ENCODE results near the gene TMEM203. TPM values are rescaled to one million over a fixed set of nuclear protein-coding genes. Genes with fewer than 3 reads are reported as not detected.
A peak's percentile ranks its signal among the peaks of the same experiment; 100 is the strongest.

The TMEM203 gene
- total RNA-seq, 1 donor from 2014 or later: 37.6 TPM

- no peak for DNase-seq (ENCODE audit: low spot score)
These were observed 14.4 kb upstream of the TMEM203 start for GRCh38 chr9:137219757-137220316.

- DNase-seq (ENCODE audit: low spot score): peak; percentile 52
These were observed 13.4 kb upstream of the TMEM203 start for GRCh38 chr9:137218754-137219271.

GRCh38 chr9:137218212-137218753 lies 12.8 kb upstream of the TMEM203 start:
- DNase-seq (ENCODE audit: low spot score): no peak

- peak; percentile 82 for DNase-seq (ENCODE audit: low spot score)
These were observed 12.1 kb upstream of the TMEM203 start for GRCh38 chr9:137217276-137218211.

GRCh38 chr9:137216188-137216965 lies 10.9 kb upstream of the TMEM203 start:
- DNase-seq (ENCODE audit: low spot score): no peak

GRCh38 chr9:137215196-137215986 lies 9.9 kb upstream of the TMEM203 start:
- DNase-seq (ENCODE audit: low spot score): no peak

- no peak for DNase-seq (ENCODE audit: low spot score)
These were observed 9.2 kb upstream of the TMEM203 start for GRCh38 chr9:137214620-137215019.

GRCh38 chr9:137213160-137214060 lies 8.0 kb upstream of the TMEM203 start:
- DNase-seq (ENCODE audit: low spot score): no peak

GRCh38 chr9:137212520-137212919 lies 7.1 kb upstream of the TMEM203 start:
- DNase-seq (ENCODE audit: low spot score): no peak

- no peak for DNase-seq (ENCODE audit: low spot score)
These were observed 6.1 kb upstream of the TMEM203 start for GRCh38 chr9:137211532-137211931.

- DNase-seq (ENCODE audit: low spot score): no peak
These were observed 1.2 kb upstream of the TMEM203 start for GRCh38 chr9:137206602-137207001.

- no peak for DNase-seq (ENCODE audit: low spot score)
These were observed 720 bp downstream of the TMEM203 start for GRCh38 chr9:137204731-137205125.

- no peak for DNase-seq (ENCODE audit: low spot score)
These were observed 2.5 kb downstream of the TMEM203 start for GRCh38 chr9:137202966-137203365.

GRCh38 chr9:137201205-137201868 lies 4.1 kb downstream of the TMEM203 start:
- no peak for DNase-seq (ENCODE audit: low spot score)

GRCh38 chr9:137200311-137201204 lies 4.9 kb downstream of the TMEM203 start, which contains the start of gene TPRN:
Gene TPRN, minus strand, starts transcription at chr9:137200741. Its CDS starts 30 bp downstream, at chr9:137200711.
- DNase-seq (ENCODE audit: low spot score): peak; percentile 100

GRCh38 chr9:137199411-137200121 lies 5.9 kb downstream of the TMEM203 start:
- DNase-seq (ENCODE audit: low spot score): no peak

GRCh38 chr9:137198902-137199283 lies 6.6 kb downstream of the TMEM203 start:
- DNase-seq (ENCODE audit: low spot score): no peak

All from mucosa of gallbladder (tissue), 1 donor.